ENCODE measurements around the gene TUFT1.

GRCh38 chr1:151529781-151530180 is 10.3 kb upstream of the TUFT1 start:
- TF ChIP-seq TARDBP (IDR thresholded peaks at IDR 0.05) (no peak), BHLHE40 (IDR thresholded peaks at IDR 0.05; ENCODE audit: borderline replicate concordance) (no peak), HDGF (IDR thresholded peaks at IDR 0.05; ENCODE audit: borderline replicate concordance) (no peak), SP1 (IDR thresholded peaks at IDR 0.05) (no peak), FOXA1 (IDR thresholded peaks at IDR 0.05) (no peak), SUZ12 (IDR thresholded peaks at IDR 0.05) (no peak), ARNT (IDR thresholded peaks at IDR 0.05) (no peak)
